Esophagus muscularis mucosa (tissue), 2 donors: ENCODE measurements around the gene LINC00632.

Source experiments
- POLR2A ChIP-seq: fragments of 450-650 bp; IDR thresholded peaks from one replicate; pipeline ENCODE4 v1.6.1; 2017; ENCODE audit warnings: antibody characterized with exemption, moderate library complexity, mild to moderate bottlenecking, low read depth
- POLR2AphosphoS5 ChIP-seq, 2 donors: sonication (generic); formaldehyde crosslinking; IDR thresholded peaks; one replicate each; pipeline ENCODE4 v1.6.1; 2017; ENCODE audit warnings: antibody characterized with exemption in 2 of 2

- TF ChIP-seq POLR2AphosphoS5 (IDR thresholded peaks at IDR 0.05) (no peak), POLR2A (no peak)
Observed at GRCh38 chrX:140723121-140723715, 13.7 kb downstream of the LINC00632 start.
